Transverse colon (tissue), 4 donors: Measurements from ENCODE around the gene IMPDH1. TPM values are rescaled to one million over a fixed set of nuclear protein-coding genes. Genes with fewer than 3 reads are reported as not detected.
A peak's percentile ranks its signal among the peaks of the same experiment; 100 is the strongest.

Experiments used
- DNase-seq: peaks from one replicate; pipeline ENCODE4 v3.0.0-alpha.2; 2019
- H3K27ac ChIP-seq, 4 donors: fragments of 200-600 bp; sonication (generic); 2 replicates each; pipeline ENCODE4 v1.5.1; 2016 to 2018; ENCODE audit warnings: inconsistent platforms in 4 of 4
- H3K27me3 ChIP-seq: fragments of 200-600 bp; sonication (generic); 2 replicates; pipeline ENCODE4 v1.5.1; 2017; ENCODE audit warnings: inconsistent platforms
- H3K36me3 ChIP-seq, 4 donors: fragments of 200-600 bp; sonication (generic); 2 replicates each; pipeline ENCODE4 v1.5.1; 2017 to 2019; ENCODE audit warnings: inconsistent platforms in 4 of 4
- H3K4me1 ChIP-seq, 4 donors: fragments of 200-600 bp; sonication (generic); 2 replicates each; pipeline ENCODE4 v1.5.1; 2017 to 2020; ENCODE audit warnings: inconsistent platforms in 4 of 4
- H3K4me3 ChIP-seq, 4 donors: fragments of 200-600 bp; sonication (generic); 1 replicate in 1 of 4; 2 replicates in 3 of 4; pipeline versions ENCODE4 v1.5.1 to v1.6.1; 2017 to 2019; ENCODE audit warnings: inconsistent platforms in 4 of 4
- H3K9me3 ChIP-seq, 2 donors: fragments of 200-600 bp; sonication (generic); 2 replicates each; pipeline ENCODE4 v1.5.1; 2017 to 2019; ENCODE audit warnings: inconsistent platforms in 2 of 2
- CTCF ChIP-seq, 5 experiments: fragments of 200-600 bp in 3 of 5; fragments of 450-650 bp in 2 of 5; sonication (generic) in 3 of 5; IDR thresholded peaks; 1 replicate in 2 of 5; 2 replicates in 3 of 5; pipeline ENCODE4 v1.5.1; 2016 to 2017; ENCODE audit warnings: antibody characterized with exemption in 5 of 5, inconsistent platforms in 3 of 5, mild to moderate bottlenecking in 2 of 5, moderate library complexity in 1 of 5
- EP300 ChIP-seq: sonication (generic); formaldehyde crosslinking; IDR thresholded peaks from one replicate; pipeline ENCODE4 v1.6.1; 2017; ENCODE audit warnings: antibody characterized with exemption, low read depth
- POLR2A ChIP-seq: fragments of 450-650 bp; IDR thresholded peaks from one replicate; pipeline ENCODE4 v1.6.1; 2016; ENCODE audit warnings: antibody characterized with exemption, mild to moderate bottlenecking, moderate library complexity
- POLR2AphosphoS5 ChIP-seq, 3 donors: sonication (generic); formaldehyde crosslinking; IDR thresholded peaks; one replicate each; pipeline ENCODE4 v1.6.1; 2016; ENCODE audit warnings: antibody characterized with exemption in 3 of 3
- WGBS, 2 donors: methylation state at CpG; one replicate each; pipeline ENCODE4 v1.1.5; 2018; ENCODE audit warnings: low coverage in 1 of 2; 5-methylcytosine and 5-hydroxymethylcytosine counted together
- in situ Hi-C, 4 donors: fragments of 200-750 bp; cut with MboI; loops; one replicate each; pipeline versions ENCODE4 v1.15.0 to v1.15.1; 2017; ENCODE audit warnings: low sequenced_read_pairs in 3 of 4, low pct_ligation_motif_present in 1 of 4, low pct_unique_long_range_greater_than_20kb in 1 of 4
- intact Hi-C: fragments of 100-400 bp; cut with DNase I; formaldehyde crosslinking; loops from one replicate; pipeline ENCODE4 v1.15.1; 2023; ENCODE audit warnings: low total_unique reads
- total RNA-seq, 4 donors: library from RNA; depleted of rRNA; stranded (reverse); fragments of >200 nt; gene quantifications; one replicate each; pipeline ENCODE4 v1.1.0, GENCODE V29; 2016

IMPDH1 gene
- total RNA-seq, 4 donors from 2014 or later, result 21.4 to 189 (median 44.2) TPM

DNA sequence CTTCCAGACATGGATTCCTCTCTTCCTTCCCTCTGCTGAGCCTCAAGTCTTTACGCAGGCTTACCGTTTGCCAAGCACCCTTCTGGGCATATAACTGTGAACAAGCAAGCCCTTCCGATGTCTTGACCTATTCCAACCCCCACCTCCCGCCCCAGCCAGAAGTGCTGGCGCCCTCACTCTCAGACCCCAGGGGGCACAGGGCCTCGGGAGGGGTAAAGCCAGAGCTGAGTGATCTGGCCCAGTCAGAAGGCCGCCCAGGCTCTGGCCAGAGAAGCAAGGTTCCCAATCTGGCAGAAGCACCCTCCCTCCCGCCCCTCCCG, 49.5 kb downstream of the IMPDH1 start:
- 53% methylated on average over 7 of the region's 9 CpGs; no CpG with 5 or more reads in 1 of the 2 donors for WGBS, 2 donors
- H3K27ac ChIP-seq, result no peak overlapping the region
- peaks cover 0 to 17% (median 14%) of the 10 kb centered on the region in 4 donors for H3K4me1 ChIP-seq
- peaks cover 66% of the 10 kb centered on the region for H3K27me3 ChIP-seq
- H3K36me3 ChIP-seq, result no peaks in the 10 kb centered on the region
- in situ Hi-C loops, result no loop called here
- TF ChIP-seq EP300, result no peak
- no peak for TF ChIP-seq POLR2AphosphoS5 (IDR thresholded peaks at IDR 0.05)
- no peak for TF ChIP-seq CTCF (IDR thresholded peaks at IDR 0.05)
- TF ChIP-seq POLR2A, result no peak
- peak overlapping the region in 1 of 4 donors; percentile 61 for H3K4me3 ChIP-seq
- H3K9me3 ChIP-seq, result no peaks in the 10 kb centered on the region
- intact Hi-C loops, result no loop called here
- DNase-seq, result no peak

DNA sequence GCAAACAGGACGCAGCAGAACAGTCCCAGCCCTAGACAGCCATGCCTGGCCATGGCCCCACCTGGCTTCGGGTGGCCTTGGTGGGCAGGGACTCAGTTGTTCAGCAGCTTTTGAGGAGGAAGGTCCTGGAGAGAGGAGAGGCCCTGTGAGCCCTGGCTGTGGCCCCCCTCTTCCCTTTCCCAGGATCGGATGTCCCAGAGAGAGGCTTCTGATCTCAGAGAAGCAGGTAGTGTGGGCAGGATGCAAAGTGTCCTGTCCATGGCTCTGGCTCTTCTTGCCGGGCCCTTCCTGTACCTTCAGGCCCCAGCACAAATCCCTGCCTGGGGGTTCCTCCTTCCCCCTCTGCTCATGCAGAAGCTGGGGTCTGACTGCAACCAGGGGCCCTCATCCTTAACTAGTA, 49.8 kb downstream of the IMPDH1 start:
- DNase-seq, result no peak
- WGBS, 2 donors, result 75% methylated on average over 4 of the region's 4 CpGs; no CpG with 5 or more reads in 1 of the 2 donors
- Histone ChIP-seq H3K9me3 (no peaks in the 10 kb centered on the region), H3K36me3 (no peaks in the 10 kb centered on the region), H3K4me3 (no peak overlapping the region), H3K4me1 (peaks cover 0 to 17% (median 14%) of the 10 kb centered on the region in 4 donors), H3K27me3 (peaks cover 62% of the 10 kb centered on the region), H3K27ac (no peak overlapping the region)
- in situ Hi-C loops, result no loop called here
- intact Hi-C loops, result no loop called here
- TF ChIP-seq EP300, result no peak
- no peak for TF ChIP-seq POLR2AphosphoS5 (IDR thresholded peaks at IDR 0.05)
- TF ChIP-seq POLR2A, result no peak
- TF ChIP-seq CTCF (IDR thresholded peaks at IDR 0.05), result no peak

GRCh38 chr7:128359336-128359735, 50.4 kb downstream of the IMPDH1 start:
- H3K36me3 ChIP-seq, result no peaks in the 10 kb centered on the region
- 90% methylated on average over 12 of the region's 12 CpGs; no CpG with 5 or more reads in 1 of the 2 donors for WGBS, 2 donors
- TF ChIP-seq CTCF (IDR thresholded peaks at IDR 0.05) (no peak), EP300 (no peak), POLR2AphosphoS5 (IDR thresholded peaks at IDR 0.05) (no peak), POLR2A (no peak)
- H3K27me3 ChIP-seq, result peaks cover 56% of the 10 kb centered on the region
- intact Hi-C loops (no loop called here), in situ Hi-C loops (no loop called here)
- peaks cover 0 to 17% (median 14%) of the 10 kb centered on the region in 4 donors for H3K4me1 ChIP-seq
- no peak for DNase-seq
- H3K27ac ChIP-seq, result no peak overlapping the region
- no peak overlapping the region for H3K4me3 ChIP-seq
- H3K9me3 ChIP-seq, result no peaks in the 10 kb centered on the region

DNA sequence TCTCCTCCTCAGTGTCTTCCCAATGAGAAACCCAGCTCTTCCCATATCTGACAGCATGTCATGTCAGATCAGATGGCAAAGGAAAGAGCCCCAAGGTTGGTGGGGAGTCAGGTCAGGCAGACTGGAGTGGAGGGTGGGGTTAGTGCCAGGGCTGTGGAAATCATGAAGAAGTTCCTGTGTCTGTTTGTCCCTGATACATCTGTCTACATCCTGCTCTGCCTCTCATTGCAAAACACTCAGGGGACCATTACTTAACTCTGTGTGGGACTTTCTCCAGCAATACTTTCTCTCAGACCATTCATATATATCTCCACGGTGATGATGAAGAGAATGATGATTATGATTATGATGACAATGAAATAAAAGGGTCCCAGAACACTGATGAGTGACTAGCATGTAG, 51.5 kb downstream of the IMPDH1 start:
- intact Hi-C loops (no loop called here), in situ Hi-C loops (no loop called here)
- H3K9me3 ChIP-seq, result no peaks in the 10 kb centered on the region
- no peak overlapping the region for H3K27ac ChIP-seq
- H3K4me1 ChIP-seq, result peaks cover 0 to 17% (median 14%) of the 10 kb centered on the region in 4 donors
- DNase-seq, result no peak
- 62% methylated on average over 1 of the region's 1 CpG; no CpG with 5 or more reads in 1 of the 2 donors for WGBS, 2 donors
- H3K4me3 ChIP-seq, result no peak overlapping the region
- H3K36me3 ChIP-seq, result no peaks in the 10 kb centered on the region
- H3K27me3 ChIP-seq, result peaks cover 56% of the 10 kb centered on the region
- TF ChIP-seq EP300 (no peak), POLR2AphosphoS5 (IDR thresholded peaks at IDR 0.05) (no peak), CTCF (IDR thresholded peaks at IDR 0.05) (no peak), POLR2A (no peak)
